Fibroblast of villous mesenchyme (primary cell): ENCODE results near the gene KCNQ1. TPM values are rescaled to one million over a fixed set of nuclear protein-coding genes. Genes with fewer than 3 reads are reported as not detected.
A peak's percentile ranks its signal among the peaks of the same experiment; 100 is the strongest.

ENCODE experiments used
- DNase-seq: peaks from one replicate; pipeline ENCODE4 v3.0.0-alpha.2; 2010; ENCODE audit warnings: low read depth
- H3K4me3 ChIP-seq: 2 replicates; pipeline ENCODE4 v1.5.1; 2011; ENCODE audit warnings: low read depth, mild to moderate bottlenecking, low read length
- total RNA-seq: library from RNA; depleted of rRNA; stranded (reverse); fragments of >200 nt; gene quantifications from 2 replicates; pipeline ENCODE4 v1.2.3, GENCODE V29; 2012
- TF ChIP-seq, protein P1 (sequence below): IDR thresholded peaks from 2 replicates; pipeline ENCODE4 v1.5.1; 2012; ENCODE audit warnings: low read depth, mild to moderate bottlenecking, low read length; ENCODE audit not compliant: insufficient read depth

Gene KCNQ1
- total RNA-seq, 1 donor = not detected

DNA sequence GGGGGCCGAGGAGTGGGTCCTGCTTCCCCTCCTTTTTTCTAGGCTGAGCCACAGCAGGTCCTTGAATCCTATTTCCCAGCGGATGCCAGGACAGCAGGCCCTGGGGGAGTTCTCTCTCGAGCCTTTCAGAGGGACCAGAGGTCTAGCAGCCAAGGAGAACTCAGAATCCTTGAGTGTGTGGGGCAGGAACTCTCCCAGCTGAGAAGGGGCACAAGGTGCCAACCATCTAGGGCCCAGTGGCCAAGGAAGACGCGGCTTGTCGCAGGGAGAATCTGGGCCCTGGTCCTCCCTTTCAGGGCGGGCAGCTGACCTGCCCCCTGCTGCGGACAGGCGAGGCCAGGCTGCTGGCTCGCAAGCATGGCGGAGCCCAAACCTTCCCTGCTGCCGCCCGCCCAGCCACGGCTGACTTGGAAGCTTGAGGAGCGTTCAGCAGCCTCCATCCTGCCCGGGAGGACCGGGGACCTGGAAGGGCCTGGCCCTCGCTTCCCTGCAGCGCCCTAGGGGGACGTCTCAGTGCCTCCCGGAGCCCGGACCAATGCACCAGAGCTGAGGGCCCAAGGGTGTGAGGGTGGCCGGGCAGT is 45.2 kb upstream of the KCNQ1 start:
- DNase-seq = peak; percentile 23
- peak overlapping the region; percentile 73 for H3K4me3 ChIP-seq
- TF ChIP-seq, protein P1, sequence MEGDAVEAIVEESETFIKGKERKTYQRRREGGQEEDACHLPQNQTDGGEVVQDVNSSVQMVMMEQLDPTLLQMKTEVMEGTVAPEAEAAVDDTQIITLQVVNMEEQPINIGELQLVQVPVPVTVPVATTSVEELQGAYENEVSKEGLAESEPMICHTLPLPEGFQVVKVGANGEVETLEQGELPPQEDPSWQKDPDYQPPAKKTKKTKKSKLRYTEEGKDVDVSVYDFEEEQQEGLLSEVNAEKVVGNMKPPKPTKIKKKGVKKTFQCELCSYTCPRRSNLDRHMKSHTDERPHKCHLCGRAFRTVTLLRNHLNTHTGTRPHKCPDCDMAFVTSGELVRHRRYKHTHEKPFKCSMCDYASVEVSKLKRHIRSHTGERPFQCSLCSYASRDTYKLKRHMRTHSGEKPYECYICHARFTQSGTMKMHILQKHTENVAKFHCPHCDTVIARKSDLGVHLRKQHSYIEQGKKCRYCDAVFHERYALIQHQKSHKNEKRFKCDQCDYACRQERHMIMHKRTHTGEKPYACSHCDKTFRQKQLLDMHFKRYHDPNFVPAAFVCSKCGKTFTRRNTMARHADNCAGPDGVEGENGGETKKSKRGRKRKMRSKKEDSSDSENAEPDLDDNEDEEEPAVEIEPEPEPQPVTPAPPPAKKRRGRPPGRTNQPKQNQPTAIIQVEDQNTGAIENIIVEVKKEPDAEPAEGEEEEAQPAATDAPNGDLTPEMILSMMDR = no peak

DNA sequence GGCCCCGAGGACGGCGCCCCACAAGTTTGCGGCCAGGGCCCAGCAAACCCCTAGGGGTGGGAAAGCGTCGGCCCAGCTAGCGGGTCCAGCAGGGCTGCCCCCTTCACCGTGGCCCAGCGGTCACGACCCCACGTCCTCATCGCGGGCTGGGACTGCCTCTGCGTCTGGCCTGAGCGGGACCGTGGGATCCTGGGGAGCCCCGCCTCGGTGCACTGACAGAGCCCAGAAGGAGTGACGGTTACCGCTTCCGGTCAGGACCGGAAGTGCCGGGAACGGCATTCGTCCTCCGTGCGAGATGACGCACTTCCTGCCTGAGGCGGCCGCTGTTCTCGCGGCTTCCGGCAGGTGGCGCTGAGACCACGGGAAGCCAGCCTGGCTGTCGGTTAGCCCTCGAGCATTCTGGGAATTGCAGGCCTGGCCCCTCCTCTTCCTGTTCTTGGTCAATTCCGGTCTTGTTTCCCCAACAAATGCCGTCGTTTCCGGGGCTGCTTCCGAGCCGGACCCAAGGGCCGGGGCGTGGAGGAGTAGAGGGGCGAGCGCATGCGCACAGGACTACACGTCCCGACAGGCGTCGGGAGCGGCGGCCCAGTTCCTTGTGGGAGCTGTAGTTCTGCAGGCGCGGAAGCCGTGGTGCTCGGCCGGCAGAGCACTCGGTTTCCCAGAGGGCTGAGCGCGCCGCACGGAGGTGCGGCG is 44.6 kb upstream of the KCNQ1 start, which contains the start of gene TSSC4:
TSSC4 (plus strand) TSS at position 682 of the 693 bp plus-strand sequence. CDS start 1,884 bp downstream, outside the sequence.
- H3K4me3 ChIP-seq = peak within 1 kb of the TSS; percentile 100
- peak; percentile 100 for DNase-seq
- TF ChIP-seq, protein P1 = peak; percentile 96

DNA sequence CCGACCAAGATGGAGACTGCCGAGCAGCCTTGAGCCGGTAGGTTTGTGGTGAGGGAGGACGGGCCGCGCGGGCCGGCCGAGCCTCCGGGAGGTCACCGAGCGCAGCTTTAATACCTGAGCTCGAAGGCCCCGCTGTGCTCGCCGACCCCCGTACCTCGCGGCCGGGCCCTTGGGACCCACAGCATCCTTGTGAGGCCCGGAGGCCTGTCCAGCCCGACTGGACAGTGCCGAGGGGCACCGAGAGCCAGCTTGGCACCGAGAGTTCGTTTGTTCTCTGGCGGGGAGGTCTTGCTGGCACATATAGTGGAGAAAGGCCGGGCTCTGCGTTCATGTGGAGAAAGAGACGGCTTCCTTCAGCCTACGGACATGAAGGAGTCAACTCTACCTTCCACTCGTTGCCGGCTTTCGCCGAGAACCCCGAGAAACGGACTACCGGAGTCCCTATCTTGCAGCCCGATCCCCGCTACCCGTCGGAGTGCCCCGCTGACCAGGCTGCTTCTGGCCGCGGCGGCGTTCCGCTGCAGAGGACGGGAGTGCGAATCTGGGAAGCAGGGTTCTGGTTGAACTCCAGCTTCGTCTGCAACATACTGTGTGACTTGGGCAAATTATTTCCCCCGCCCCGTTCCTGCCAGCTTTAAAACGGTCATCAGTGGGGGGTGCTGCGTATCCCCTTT is 43.9 kb upstream of the KCNQ1 start:
- peak; percentile 21 for DNase-seq
- peak overlapping the region; percentile 100 for H3K4me3 ChIP-seq
- TF ChIP-seq, protein P1 = no peak

DNA sequence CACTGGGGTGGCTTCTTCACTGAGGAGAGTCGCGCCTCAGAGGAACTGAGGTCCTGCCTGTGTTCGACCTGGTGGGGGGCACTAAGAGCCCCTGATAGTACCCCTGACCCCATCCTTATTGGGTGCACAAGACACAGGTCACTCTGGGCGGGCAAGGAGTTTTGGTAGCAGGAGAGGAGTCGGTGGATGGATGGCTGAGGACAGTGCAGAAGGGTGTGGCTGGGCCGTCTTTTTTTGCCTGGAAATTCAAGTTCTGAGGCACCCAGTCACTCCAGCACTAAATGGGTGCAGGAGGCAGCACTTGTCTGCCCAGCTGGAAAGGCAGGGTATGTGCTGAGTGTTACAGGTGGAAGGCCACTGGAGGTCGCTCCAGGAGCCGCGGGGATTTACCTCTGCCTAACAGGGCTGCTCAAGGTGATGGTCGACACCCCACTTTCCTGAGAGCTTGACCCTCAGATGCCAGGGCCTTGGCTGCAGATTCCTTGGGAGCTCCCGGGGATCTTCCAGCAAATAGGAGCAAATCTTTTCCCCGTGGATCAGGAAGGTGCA is 43.3 kb upstream of the KCNQ1 start:
- peak overlapping the region; percentile 100 for H3K4me3 ChIP-seq
- no peak for DNase-seq
- TF ChIP-seq, protein P1 = no peak

DNA sequence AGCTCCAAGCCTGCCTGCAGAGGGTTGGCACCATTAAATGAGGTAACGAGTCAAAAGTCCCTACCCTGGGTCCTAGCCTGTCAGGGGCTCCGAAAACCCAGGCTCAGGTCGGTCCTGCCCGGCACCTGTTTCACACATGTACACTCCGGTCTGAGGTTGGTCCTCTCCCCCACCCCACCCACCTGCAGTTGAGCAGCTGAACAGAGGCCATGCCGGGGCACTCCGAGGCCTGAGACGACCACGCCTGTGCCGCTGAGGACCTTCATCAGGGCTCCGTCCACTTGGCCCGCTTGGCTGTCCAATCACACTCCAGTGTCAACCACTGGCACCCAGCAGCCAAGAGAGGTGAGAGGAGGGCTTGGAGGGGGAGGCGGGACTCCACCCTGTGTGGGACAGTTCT is 42.7 kb upstream of the KCNQ1 start:
- H3K4me3 ChIP-seq = peak overlapping the region; percentile 100
- DNase-seq = no peak
- TF ChIP-seq, protein P1 = no peak

DNA sequence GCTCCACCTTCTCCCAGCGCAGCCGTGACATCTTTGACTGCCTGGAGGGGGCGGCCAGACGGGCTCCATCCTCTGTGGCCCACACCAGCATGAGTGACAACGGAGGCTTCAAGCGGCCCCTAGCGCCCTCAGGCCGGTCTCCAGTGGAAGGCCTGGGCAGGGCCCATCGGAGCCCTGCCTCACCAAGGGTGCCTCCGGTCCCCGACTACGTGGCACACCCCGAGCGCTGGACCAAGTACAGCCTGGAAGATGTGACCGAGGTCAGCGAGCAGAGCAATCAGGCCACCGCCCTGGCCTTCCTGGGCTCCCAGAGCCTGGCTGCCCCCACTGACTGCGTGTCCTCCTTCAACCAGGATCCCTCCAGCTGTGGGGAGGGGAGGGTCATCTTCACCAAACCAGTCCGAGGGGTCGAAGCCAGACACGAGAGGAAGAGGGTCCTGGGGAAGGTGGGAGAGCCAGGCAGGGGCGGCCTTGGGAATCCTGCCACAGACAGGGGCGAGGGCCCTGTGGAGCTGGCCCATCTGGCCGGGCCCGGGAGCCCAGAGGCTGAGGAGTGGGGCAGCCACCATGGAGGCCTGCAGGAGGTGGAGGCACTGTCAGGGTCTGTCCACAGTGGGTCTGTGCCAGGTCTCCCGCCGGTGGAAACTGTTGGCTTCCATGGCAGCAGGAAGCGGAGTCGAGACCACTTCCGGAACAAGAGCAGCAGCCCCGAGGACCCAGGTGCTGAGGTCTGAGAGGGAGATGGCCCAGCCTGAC is 41.7 kb upstream of the KCNQ1 start:
- TF ChIP-seq, protein P1 = no peak
- DNase-seq = no peak
- H3K4me3 ChIP-seq = no peak overlapping the region
